HG02840 (cell line): ENCODE results near the gene GUK1.

ENCODE experiments used
- ATAC-seq: cut with Tn5 transposase; IDR thresholded peaks from one replicate; pipeline ENCODE4 v1.9.1; 2021; ENCODE audit warnings: mild to moderate bottlenecking, moderate library complexity, moderate number of reproducible peaks; ENCODE audit not compliant: unreplicated experiment, low FRiP score

The GUK1 gene

DNA sequence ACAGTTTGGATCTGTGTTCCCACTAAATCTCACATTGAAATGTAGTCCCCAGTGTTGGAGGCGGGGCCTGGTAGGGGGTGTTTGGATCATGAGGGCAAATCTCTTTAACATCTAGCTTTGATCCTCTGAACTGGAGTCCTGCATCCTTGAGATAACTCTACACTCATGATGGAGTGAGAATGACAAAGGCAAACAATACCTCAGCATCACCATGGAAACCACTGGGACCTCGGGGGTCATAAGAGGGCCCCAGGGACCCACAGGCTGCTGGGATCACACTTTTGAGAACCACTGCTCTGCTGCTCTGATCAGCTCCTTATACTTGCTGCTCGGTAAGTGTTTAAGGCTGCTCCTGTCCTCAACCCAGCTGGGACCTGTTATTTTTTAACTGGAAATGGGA, 54.4 kb downstream of the GUK1 start:
- ATAC-seq = no peak

DNA sequence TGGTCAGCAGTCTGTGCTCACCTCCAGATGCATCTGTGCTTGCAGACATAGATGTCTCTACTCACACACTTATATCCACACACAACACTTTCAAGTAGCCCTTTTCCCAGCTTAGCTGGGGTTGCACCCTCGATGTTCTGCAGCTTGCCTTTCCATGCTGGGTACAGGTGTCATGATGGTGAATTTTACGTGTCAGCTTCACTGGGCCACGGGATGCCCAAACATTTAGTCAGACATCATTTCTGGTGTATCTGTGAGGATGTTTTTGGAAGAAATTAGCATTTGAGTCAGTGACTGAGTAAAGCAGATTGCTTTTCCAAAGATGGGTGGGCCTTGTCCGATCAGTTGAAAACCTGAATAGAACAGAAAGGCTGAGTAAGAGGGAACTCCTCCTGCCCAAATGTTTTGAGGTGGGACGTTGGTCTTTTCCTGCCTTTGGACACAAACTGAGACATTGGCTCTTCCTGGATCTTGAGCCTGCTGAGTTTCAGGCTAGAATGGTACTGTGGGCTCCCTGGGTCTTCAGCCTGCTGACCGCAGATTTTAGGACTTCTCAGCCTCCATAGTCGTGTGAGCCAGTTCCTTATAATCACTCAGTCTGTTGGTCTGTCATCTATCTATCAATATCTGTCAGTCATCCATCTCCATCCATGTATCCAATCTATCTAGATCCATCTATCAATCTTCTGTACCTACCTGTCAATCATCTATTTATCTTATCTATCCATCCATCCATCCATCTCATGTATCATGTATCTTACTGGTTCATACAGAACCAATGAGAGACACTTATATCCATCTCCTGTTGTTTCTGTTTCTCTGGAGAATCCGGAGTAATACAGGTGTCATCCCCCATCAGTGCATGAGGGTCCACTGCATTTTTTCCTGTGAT, 55.1 kb downstream of the GUK1 start:
- no peak for ATAC-seq

- no peak for ATAC-seq
Observed at GRCh38 chr1:228197555-228198147, 57.6 kb downstream of the GUK1 start.
